HEK293T (cell line): ENCODE results near the gene BCL7B.

Source experiments
- BHLHE40 ChIP-seq: fragments of 450-650 bp; IDR thresholded peaks from 2 replicates; pipeline ENCODE4 v1.6.1; 2016; ENCODE audit warnings: mild to moderate bottlenecking, moderate library complexity, borderline replicate concordance
- FOXA1 ChIP-seq: fragments of 450-650 bp; IDR thresholded peaks from 2 replicates; pipeline ENCODE4 v1.6.1; 2016; ENCODE audit warnings: mild to moderate bottlenecking
- FOXM1 ChIP-seq: fragments of 450-650 bp; IDR thresholded peaks from 2 replicates; pipeline ENCODE4 v1.6.1; 2017; ENCODE audit warnings: mild to moderate bottlenecking, borderline replicate concordance
- HDGF ChIP-seq: fragments of 450-650 bp; IDR thresholded peaks from 2 replicates; pipeline ENCODE4 v1.6.1; 2017; ENCODE audit warnings: antibody characterized with exemption, borderline replicate concordance
- LEF1 ChIP-seq: fragments of 450-650 bp; IDR thresholded peaks from 2 replicates; pipeline ENCODE4 v1.6.1; 2017; ENCODE audit warnings: mild to moderate bottlenecking, borderline replicate concordance
- NFRKB ChIP-seq: fragments of 450-650 bp; IDR thresholded peaks from 2 replicates; pipeline ENCODE4 v1.6.1; 2016; ENCODE audit warnings: mild to moderate bottlenecking, moderate library complexity
- SUZ12 ChIP-seq: fragments of 450-650 bp; IDR thresholded peaks from 2 replicates; pipeline ENCODE4 v1.6.1; 2016; ENCODE audit warnings: mild to moderate bottlenecking
- TF ChIP-seq, protein P1 (sequence below): fragments of 450-650 bp; IDR thresholded peaks from 2 replicates; pipeline ENCODE4 v1.6.1; 2016

DNA sequence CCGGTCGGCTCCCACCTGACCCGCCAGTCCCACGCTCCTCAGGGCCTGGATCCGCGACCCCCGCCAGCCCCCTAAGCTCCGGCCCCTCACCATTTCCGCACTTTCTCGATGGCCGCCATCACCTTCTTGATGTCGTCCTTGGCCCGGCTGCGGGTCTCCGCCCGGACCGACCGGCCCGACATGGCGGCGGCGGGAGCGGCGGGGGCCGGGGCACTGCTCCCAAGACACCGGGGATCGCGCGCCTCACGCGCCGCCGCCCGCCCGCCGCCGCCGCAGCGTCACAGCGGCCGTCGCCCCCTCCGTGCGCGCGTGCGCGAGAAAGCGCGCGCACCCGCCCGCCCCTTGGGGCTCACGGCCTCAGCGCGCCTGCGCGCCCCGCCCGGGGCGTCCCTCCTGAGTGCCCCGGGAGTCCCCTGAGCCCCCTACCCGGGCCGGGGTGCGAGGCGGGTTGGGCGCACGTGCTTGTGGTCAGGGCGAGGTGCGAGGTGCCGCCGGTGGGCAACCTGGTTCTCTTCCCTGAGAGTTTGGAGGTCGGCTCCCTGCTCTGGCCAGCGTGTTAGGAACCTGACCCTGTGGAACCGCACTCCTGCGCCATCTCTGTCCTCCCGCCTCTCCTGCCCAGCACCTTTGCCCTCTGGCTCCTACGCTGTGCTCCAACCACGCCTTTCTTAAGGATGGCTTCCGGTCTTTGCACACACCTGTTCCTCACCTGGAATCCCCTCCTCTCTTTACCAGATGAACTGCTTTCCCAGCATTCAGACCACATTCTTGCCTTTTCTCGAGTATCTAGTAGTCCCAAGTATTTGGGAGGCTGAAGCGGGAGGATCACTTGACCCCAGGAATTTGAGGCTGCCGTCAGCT, at the start of gene BCL7B:
- TF ChIP-seq SUZ12 (no peak), FOXA1 (no peak), NFRKB (no peak), HDGF (no peak), FOXM1 (0 out of 2 replicates have a peak, but pooled peaks have one; percentile 44), BHLHE40 (no peak), LEF1 (0 out of 2 replicates have a peak, but pooled peaks have one; percentile 52)
- TF ChIP-seq, protein P1, sequence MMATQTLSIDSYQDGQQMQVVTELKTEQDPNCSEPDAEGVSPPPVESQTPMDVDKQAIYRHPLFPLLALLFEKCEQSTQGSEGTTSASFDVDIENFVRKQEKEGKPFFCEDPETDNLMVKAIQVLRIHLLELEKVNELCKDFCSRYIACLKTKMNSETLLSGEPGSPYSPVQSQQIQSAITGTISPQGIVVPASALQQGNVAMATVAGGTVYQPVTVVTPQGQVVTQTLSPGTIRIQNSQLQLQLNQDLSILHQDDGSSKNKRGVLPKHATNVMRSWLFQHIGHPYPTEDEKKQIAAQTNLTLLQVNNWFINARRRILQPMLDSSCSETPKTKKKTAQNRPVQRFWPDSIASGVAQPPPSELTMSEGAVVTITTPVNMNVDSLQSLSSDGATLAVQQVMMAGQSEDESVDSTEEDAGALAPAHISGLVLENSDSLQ, result no peak
